CD4-positive, alpha-beta memory T cell (primary cell): Measurements from ENCODE around the gene ZRANB1. TPM values are rescaled to one million over a fixed set of nuclear protein-coding genes. Genes with fewer than 3 reads are reported as not detected.
A peak's percentile ranks its signal among the peaks of the same experiment; 100 is the strongest.

Experiments
- CTCF ChIA-PET: fragments of 350-600 bp; sonication (Branson Sonifier 250); formaldehyde crosslinking; loops from one replicate; lab custom pipeline; 2021; ENCODE audit warnings: inconsistent platforms; ENCODE audit not compliant: partially characterized antibody; lab: Charles Lee
- POLR2A ChIA-PET: fragments of 350-600 bp; sonication (Branson Sonifier 250); formaldehyde crosslinking; loops from one replicate; lab custom pipeline; 2021; ENCODE audit not compliant: partially characterized antibody; lab: Charles Lee
- DNase-seq, 5 donors: peaks; one replicate each; pipeline versions ENCODE4 v3.0.0 to v3.0.0-alpha.2; 2020 to 2022; ENCODE audit warnings: mixed read lengths in 1 of 5
- H3K27ac ChIP-seq: one replicate; pipeline ENCODE4 v1.7.0; 2013; ENCODE audit warnings: low read depth, low read length
- H3K27me3 ChIP-seq: 2 replicates; pipeline ENCODE4 v1.7.0; 2013; ENCODE audit warnings: mild to moderate bottlenecking, low read length, moderate library complexity; ENCODE audit not compliant: insufficient read depth
- H3K36me3 ChIP-seq: 2 replicates; pipeline ENCODE4 v1.7.0; 2013; ENCODE audit warnings: mild to moderate bottlenecking, low read length, moderate library complexity; ENCODE audit not compliant: insufficient read depth
- H3K4me1 ChIP-seq: 2 replicates; pipeline ENCODE4 v1.7.0; 2013; ENCODE audit warnings: mild to moderate bottlenecking, low read length, moderate library complexity; ENCODE audit not compliant: insufficient read depth
- H3K4me3 ChIP-seq, 2 donors: one replicate each; pipeline ENCODE4 v1.7.0; 2013; ENCODE audit warnings: low read length in 2 of 2, mild to moderate bottlenecking in 1 of 2
- H3K9me3 ChIP-seq, 2 donors: one replicate each; pipeline ENCODE4 v1.7.0; 2013; ENCODE audit warnings: low read length in 2 of 2, control low read depth in 1 of 2; ENCODE audit not compliant: control insufficient read depth in 1 of 2
- H3K27ac Mint-ChIP-seq, 7 donors: one replicate each; pipeline ENCODE4 v1.8.0; 2020 to 2021; ENCODE audit warnings: mixed read lengths in 7 of 7, mild to moderate bottlenecking in 6 of 7, inconsistent platforms in 3 of 7, moderate library complexity in 3 of 7
- H3K27me3 Mint-ChIP-seq, 2 donors: one replicate each; pipeline ENCODE4 v1.8.0; 2020 to 2021; ENCODE audit warnings: mixed read lengths in 2 of 2
- H3K36me3 Mint-ChIP-seq, 2 donors: one replicate each; pipeline ENCODE4 v1.8.0; 2020 to 2021; ENCODE audit warnings: mixed read lengths in 2 of 2, inconsistent platforms in 1 of 2, mild to moderate bottlenecking in 1 of 2
- H3K4me1 Mint-ChIP-seq, 4 donors: one replicate each; pipeline ENCODE4 v1.8.0; 2020 to 2021; ENCODE audit warnings: mixed read lengths in 4 of 4, mild to moderate bottlenecking in 1 of 4
- H3K4me3 Mint-ChIP-seq, 8 donors: one replicate each; pipeline ENCODE4 v1.8.0; 2020 to 2021; ENCODE audit warnings: mixed read lengths in 8 of 8, mild to moderate bottlenecking in 7 of 8, moderate library complexity in 6 of 8, inconsistent platforms in 3 of 8
- H3K9me3 Mint-ChIP-seq, 8 donors: one replicate each; pipeline ENCODE4 v1.8.0; 2020 to 2021; ENCODE audit warnings: mixed read lengths in 8 of 8, mild to moderate bottlenecking in 5 of 8, inconsistent platforms in 3 of 8, moderate library complexity in 1 of 8
- intact Hi-C: fragments of 100-400 bp; cut with micrococcal nuclease; formaldehyde crosslinking; loops from one replicate; pipeline ENCODE4 v1.15.1; 2023
- polyA plus RNA-seq, 2 donors: library from polyadenylated mRNA; unstranded; fragments of 300-500 nt; fragmentation: Illumina TruSeq; gene quantifications; one replicate each; pipeline ENCODE4 v1.2.3, GENCODE V29; 2021
- total RNA-seq, 2 experiments: library from RNA; stranded (reverse); gene quantifications; one replicate each; pipeline ENCODE4 v1.2.3, GENCODE V29; 2021

ZRANB1 gene
- total and polyA plus RNA-seq, 4 experiments from 2014 or later, result 6.2 to 23.8 (median 16.4) TPM

- Mint-ChIP-seq H3K4me3 (peak overlapping the region in 1 of 8 donors; percentile 43), H3K9me3 (peaks cover 0 to 1% (median 0%) of the 10 kb centered on the region in 8 donors), H3K27ac (peak overlapping the region in 1 of 7 donors; percentile 0), H3K4me1 (peaks cover 36 to 67% (median 50%) of the 10 kb centered on the region in 4 donors), H3K27me3 (no peaks in the 10 kb centered on the region), H3K36me3 (peaks cover 4 to 15% of the 10 kb centered on the region in 2 donors)
- ChIA-PET CTCF (no interaction called here), POLR2A (no interaction called here)
- intact Hi-C loops, result no loop called here
- Histone ChIP-seq H3K36me3 (no peaks in the 10 kb centered on the region), H3K27me3 (no peaks in the 10 kb centered on the region), H3K27ac (no peak overlapping the region), H3K4me1 (peaks cover 45% of the 10 kb centered on the region), H3K9me3 (no peaks in the 10 kb centered on the region), H3K4me3 (no peak overlapping the region)
- DNase-seq, result no peak
These were observed 20.7 kb upstream of the ZRANB1 start for GRCh38 chr10:124921261-124921660.

- no peak overlapping the region for H3K4me3 Mint-ChIP-seq
- H3K27me3 Mint-ChIP-seq, result no peaks in the 10 kb centered on the region
- no peak for DNase-seq
- no peaks in the 10 kb centered on the region for H3K9me3 Mint-ChIP-seq
- ChIA-PET CTCF (no interaction called here), POLR2A (no interaction called here)
- no peak overlapping the region for H3K27ac Mint-ChIP-seq
- Histone ChIP-seq H3K36me3 (no peaks in the 10 kb centered on the region), H3K4me1 (peaks cover 41% of the 10 kb centered on the region), H3K27me3 (no peaks in the 10 kb centered on the region), H3K4me3 (no peak overlapping the region), H3K27ac (no peak overlapping the region), H3K9me3 (no peaks in the 10 kb centered on the region)
- intact Hi-C loops, result no loop called here
- peaks cover 32 to 77% (median 46%) of the 10 kb centered on the region in 4 donors for H3K4me1 Mint-ChIP-seq
- H3K36me3 Mint-ChIP-seq, result peaks cover 15 to 16% of the 10 kb centered on the region in 2 donors
These were observed 18.2 kb upstream of the ZRANB1 start for GRCh38 chr10:124923684-124924083.

- intact Hi-C loops, result no loop called here
- no peak for DNase-seq
- POLR2A ChIA-PET, result interaction anchor here (1.3 kb wide), 1 partner anchor 10 kb away, joined by 5 read pairs; no protein-coding TSS in a partner anchor
- H3K36me3 ChIP-seq, result no peaks in the 10 kb centered on the region
- Mint-ChIP-seq H3K9me3 (no peaks in the 10 kb centered on the region), H3K4me1 (peaks cover 20 to 58% (median 33%) of the 10 kb centered on the region in 4 donors), H3K36me3 (peaks cover 16 to 22% of the 10 kb centered on the region in 2 donors), H3K27ac (no peak overlapping the region), H3K4me3 (no peak overlapping the region), H3K27me3 (no peaks in the 10 kb centered on the region)
- H3K9me3 ChIP-seq, result no peaks in the 10 kb centered on the region
- peaks cover 23% of the 10 kb centered on the region for H3K4me1 ChIP-seq
- H3K27ac ChIP-seq, result no peak overlapping the region
- H3K27me3 ChIP-seq, result no peaks in the 10 kb centered on the region
- CTCF ChIA-PET, result interaction anchor here (0.8 to 1.2 kb wide), 2 partner anchors 14 to 367 kb away, joined by 3 read pairs; no protein-coding TSS in a partner anchor
- no peak overlapping the region for H3K4me3 ChIP-seq
These were observed 15.4 kb upstream of the ZRANB1 start for GRCh38 chr10:124926548-124926947.

- Mint-ChIP-seq H3K9me3 (peaks cover 0 to 3% (median 0%) of the 10 kb centered on the region in 8 donors), H3K27me3 (no peaks in the 10 kb centered on the region), H3K4me1 (peaks cover 23 to 66% (median 38%) of the 10 kb centered on the region in 4 donors), H3K4me3 (peak overlapping the region in 3 of 8 donors; percentile 9 to 38 (median 34)), H3K27ac (no peak overlapping the region), H3K36me3 (peaks cover 19 to 30% of the 10 kb centered on the region in 2 donors)
- POLR2A ChIA-PET, result no interaction called here
- Histone ChIP-seq H3K4me3 (no peak overlapping the region), H3K4me1 (peaks cover 23% of the 10 kb centered on the region), H3K27ac (no peak overlapping the region), H3K27me3 (no peaks in the 10 kb centered on the region), H3K36me3 (no peaks in the 10 kb centered on the region), H3K9me3 (no peaks in the 10 kb centered on the region)
- intact Hi-C loops, result no loop called here
- CTCF ChIA-PET, result no interaction called here
- no peak for DNase-seq
These were observed 13.8 kb upstream of the ZRANB1 start for GRCh38 chr10:124928087-124928486.

- DNase-seq, result no peak
- Mint-ChIP-seq H3K9me3 (peaks cover 0 to 3% (median 0%) of the 10 kb centered on the region in 8 donors), H3K27me3 (no peaks in the 10 kb centered on the region), H3K27ac (no peak overlapping the region), H3K4me3 (peak overlapping the region in 1 of 8 donors; percentile 0), H3K36me3 (peaks cover 19 to 32% of the 10 kb centered on the region in 2 donors), H3K4me1 (peaks cover 25 to 66% (median 40%) of the 10 kb centered on the region in 4 donors)
- no peaks in the 10 kb centered on the region for H3K9me3 ChIP-seq
- POLR2A ChIA-PET, result no interaction called here
- CTCF ChIA-PET, result no interaction called here
- H3K36me3 ChIP-seq, result no peaks in the 10 kb centered on the region
- H3K27me3 ChIP-seq, result no peaks in the 10 kb centered on the region
- intact Hi-C loops, result no loop called here
- H3K4me1 ChIP-seq, result peaks cover 23% of the 10 kb centered on the region
- no peak overlapping the region for H3K27ac ChIP-seq
- H3K4me3 ChIP-seq, result no peak overlapping the region
These were observed 13.4 kb upstream of the ZRANB1 start for GRCh38 chr10:124928545-124928944.

GRCh38 chr10:124935946-124936345 is 6.0 kb upstream of the ZRANB1 start:
- intact Hi-C loops, result no loop called here
- H3K9me3 ChIP-seq, result no peaks in the 10 kb centered on the region
- Mint-ChIP-seq H3K4me3 (peak overlapping the region in 6 of 8 donors; percentile 5 to 44 (median 30)), H3K36me3 (peaks cover 9 to 12% of the 10 kb centered on the region in 2 donors), H3K4me1 (peaks cover 40 to 74% (median 49%) of the 10 kb centered on the region in 4 donors), H3K27me3 (no peaks in the 10 kb centered on the region), H3K27ac (peak overlapping the region in 6 of 7 donors; percentile 0 to 61 (median 12)), H3K9me3 (peaks cover 0 to 3% (median 0%) of the 10 kb centered on the region in 8 donors)
- DNase-seq, result no peak
- H3K27ac ChIP-seq, result no peak overlapping the region
- peaks cover 14% of the 10 kb centered on the region for H3K4me1 ChIP-seq
- no peaks in the 10 kb centered on the region for H3K36me3 ChIP-seq
- H3K4me3 ChIP-seq, result no peak overlapping the region
- ChIA-PET POLR2A (no interaction called here), CTCF (no interaction called here)
- no peaks in the 10 kb centered on the region for H3K27me3 ChIP-seq

- ChIA-PET CTCF (interaction anchor here (1.3 kb wide), 1 partner anchor 56 kb away, joined by 3 read pairs; no protein-coding TSS in a partner anchor), POLR2A (no interaction called here)
- H3K4me3 ChIP-seq, result no peak overlapping the region
- H3K27ac Mint-ChIP-seq, result no peak overlapping the region
- H3K4me3 Mint-ChIP-seq, result no peak overlapping the region
- H3K27me3 ChIP-seq, result no peaks in the 10 kb centered on the region
- H3K4me1 ChIP-seq, result peaks cover 14% of the 10 kb centered on the region
- no peak for DNase-seq
- no peaks in the 10 kb centered on the region for H3K27me3 Mint-ChIP-seq
- H3K36me3 ChIP-seq, result no peaks in the 10 kb centered on the region
- H3K9me3 Mint-ChIP-seq, result peaks cover 0 to 1% (median 0%) of the 10 kb centered on the region in 8 donors
- intact Hi-C loops, result no loop called here
- H3K27ac ChIP-seq, result no peak overlapping the region
- peaks cover 42 to 75% (median 51%) of the 10 kb centered on the region in 4 donors for H3K4me1 Mint-ChIP-seq
- H3K9me3 ChIP-seq, result no peaks in the 10 kb centered on the region
- H3K36me3 Mint-ChIP-seq, result peaks cover 7 to 9% of the 10 kb centered on the region in 2 donors
These were observed 5.1 kb upstream of the ZRANB1 start for GRCh38 chr10:124936813-124937212.
